GM12878 (cell line): ENCODE measurements around the gene DDIT3. TPM values are rescaled to one million over a fixed set of nuclear protein-coding genes. Genes with fewer than 3 reads are reported as not detected.
"Not testable (repeated sequence)": the region's sequence is repeated elsewhere in the genome, so short reads cannot be mapped to it uniquely, and the experiment has no call there.

Experiments used
- ATAC-seq: fragments of 200-7000 bp; cut with Tn5 transposase; 3 replicates; pipeline ENCODE4 v1.9.1; 2020; ENCODE audit warnings: mild to moderate bottlenecking, moderate library complexity
- BruUV-seq: library from RNA; stranded (reverse); fragments of 400-500 nt; replicated peaks from 2 replicates; lab custom pipeline; 2021; lab: Mats Ljungman, UMichigan
- CTCF ChIA-PET: fragments of 300-600 bp; sonication (Branson Sonifier 250); formaldehyde crosslinking; extraction: SDS; loops from one replicate; lab custom pipeline; 2021; ENCODE audit warnings: inconsistent platforms; lab: Yijun Ruan, JAX
- POLR2A ChIA-PET: fragments of 350-600 bp; formaldehyde crosslinking; extraction: SDS; loops from one replicate; lab custom pipeline; 2021; ENCODE audit warnings: inconsistent platforms; lab: Charles Lee
- RAD21 ChIA-PET: fragments of 300-600 bp; sonication (Branson Sonifier 250); formaldehyde crosslinking; loops from one replicate; lab custom pipeline; 2023; ENCODE audit warnings: antibody characterized with exemption; ENCODE audit not compliant: unreplicated experiment; lab: Charles Lee
- SMC1A ChIA-PET: fragments of 300-600 bp; sonication (Branson Sonifier 250); formaldehyde crosslinking; loops from one replicate; lab custom pipeline; 2023; ENCODE audit not compliant: unreplicated experiment, uncharacterized antibody; lab: Charles Lee
- DNase-seq: peaks from one replicate; pipeline ENCODE4 v3.0.0-alpha.2; 2011; ENCODE audit warnings: low read depth, low spot score
- FAIRE-seq: peaks from 3 replicates; lab custom pipeline; 2011; peaks lifted over from hg19 to GRCh38; lab: Jason Lieb, UNC
- H2AFZ ChIP-seq: 2 replicates; pipeline ENCODE4 v1.6.0; 2011; ENCODE audit warnings: low read depth, low read length, control low read depth; ENCODE audit not compliant: control insufficient read depth
- H3K27ac ChIP-seq: 2 replicates; pipeline ENCODE4 v1.5.1; 2011; ENCODE audit warnings: control low read depth; ENCODE audit not compliant: control insufficient read depth, insufficient read depth
- H3K27me3 ChIP-seq, 2 experiments: replicated peaks in 1 of 2; 2 replicates each; pipeline versions ENCODE4 v1.6.0 to v1.6.1; 2011; ENCODE audit warnings: low read length in 1 of 2; ENCODE audit not compliant: control insufficient read depth in 2 of 2, insufficient read depth in 2 of 2
- H3K36me3 ChIP-seq, 2 experiments: 2 replicates each; pipeline ENCODE4 v1.5.1; 2011; ENCODE audit warnings: low read length in 1 of 2; ENCODE audit not compliant: control insufficient read depth in 2 of 2, insufficient read depth in 2 of 2
- H3K4me1 ChIP-seq: 2 replicates; pipeline ENCODE4 v1.6.1; 2011; ENCODE audit warnings: mild to moderate bottlenecking, low read length, moderate library complexity, mixed read lengths; ENCODE audit not compliant: control insufficient read depth, insufficient read depth
- H3K4me2 ChIP-seq: 2 replicates; pipeline ENCODE4 v1.6.0; 2011; ENCODE audit warnings: control low read depth; ENCODE audit not compliant: control insufficient read depth, insufficient read depth
- H3K4me3 ChIP-seq: fragments of 200-600 bp; sonication (generic); 2 replicates; pipeline ENCODE4 v1.5.1; 2016
- H3K79me2 ChIP-seq: 2 replicates; pipeline ENCODE4 v1.6.0; 2011; ENCODE audit warnings: low read length; ENCODE audit not compliant: control insufficient read depth, insufficient read depth
- H3K9ac ChIP-seq: 2 replicates; pipeline ENCODE4 v1.8.0; 2011; ENCODE audit warnings: low read length, control low read depth, mixed read lengths; ENCODE audit not compliant: control insufficient read depth, insufficient read depth
- H3K9me3 ChIP-seq: replicated peaks from 3 replicates; pipeline ENCODE4 v1.5.1; 2011; ENCODE audit warnings: mild to moderate bottlenecking, low read length; ENCODE audit not compliant: control insufficient read depth, insufficient read depth
- H4K20me1 ChIP-seq: 2 replicates; pipeline ENCODE4 v1.6.0; 2011; ENCODE audit not compliant: control insufficient read depth, insufficient read depth
- BHLHE40 ChIP-seq, 2 experiments: fragments of 450-650 bp in 1 of 2; IDR thresholded peaks; 2 replicates each; pipeline ENCODE4 v1.6.1; 2011 to 2017; ENCODE audit warnings: low read depth in 2 of 2, borderline replicate concordance in 1 of 2, improper control_type of control experiment in 1 of 2, low read length in 1 of 2, mild to moderate bottlenecking in 1 of 2
- BMI1 ChIP-seq: fragments of 450-650 bp; IDR thresholded peaks from 2 replicates; pipeline ENCODE4 v1.6.1; 2016; ENCODE audit warnings: mild to moderate bottlenecking, moderate library complexity, borderline replicate concordance
- ETV6 ChIP-seq, 2 experiments: fragments of 450-650 bp in 1 of 2; IDR thresholded peaks in 1 of 2; conservative IDR thresholded peaks in 1 of 2; 2 replicates each; pipeline ENCODE4 v1.6.1; 2014; ENCODE audit warnings: antibody characterized with exemption in 1 of 2, borderline replicate concordance in 1 of 2, low read depth in 1 of 2, mild to moderate bottlenecking in 1 of 2, moderate library complexity in 1 of 2
- FOXM1 ChIP-seq: IDR thresholded peaks from 2 replicates; pipeline ENCODE4 v1.6.1; 2012; ENCODE audit warnings: low read depth, mild to moderate bottlenecking, inconsistent platforms, low read length, moderate library complexity
- MYB ChIP-seq: fragments of 150-350 bp; IDR thresholded peaks from 2 replicates; pipeline ENCODE4 v1.6.1; 2014; ENCODE audit warnings: mild to moderate bottlenecking, low read depth, low read length, borderline replicate concordance
- PBX3 ChIP-seq: IDR thresholded peaks from 2 replicates; pipeline ENCODE4 v1.6.1; 2011; ENCODE audit warnings: mild to moderate bottlenecking, low read depth, low read length, moderate library complexity; ENCODE audit not compliant: insufficient replicate concordance
- RELA ChIP-seq: fragments of 450-650 bp; IDR thresholded peaks from 2 replicates; pipeline ENCODE4 v1.8.0; 2014; ENCODE audit warnings: borderline replicate concordance; ENCODE audit not compliant: partially characterized antibody
- SMAD1 ChIP-seq: fragments of 450-650 bp; IDR thresholded peaks from 2 replicates; pipeline ENCODE4 v1.6.1; 2018; ENCODE audit warnings: mild to moderate bottlenecking, low read depth; ENCODE audit not compliant: partially characterized antibody
- TBL1XR1 ChIP-seq: IDR thresholded peaks from 2 replicates; pipeline ENCODE4 v1.6.1; 2012; ENCODE audit warnings: low read depth, low read length, improper control_type of control experiment
- ZBED1 ChIP-seq: IDR thresholded peaks from 2 replicates; pipeline ENCODE4 v1.6.1; 2016; ENCODE audit warnings: borderline replicate concordance
- ZNF217 ChIP-seq: fragments of 450-650 bp; IDR thresholded peaks from 2 replicates; pipeline ENCODE4 v1.6.1; 2017; ENCODE audit warnings: antibody characterized with exemption, mild to moderate bottlenecking
- ZNF274 ChIP-seq: IDR thresholded peaks from one replicate; pipeline ENCODE4 v1.8.0; 2011; ENCODE audit not compliant: insufficient read length, insufficient read depth
- WGBS: methylation state at CpG from one replicate; pipeline ENCODE4 v1.1.6; 2016; ENCODE audit warnings: low lambda C conversion rate; ENCODE audit not compliant: insufficient replicate concordance, insufficient coverage; ENCODE audit errors: missing lambda C conversion rate; 5-methylcytosine and 5-hydroxymethylcytosine counted together
- in situ Hi-C: fragments of 300-500 bp; cut with MboI; formaldehyde crosslinking; loops from 9 replicates; pipeline ENCODE4 v1.14.3; 2018; ENCODE audit warnings: mixed read lengths
- intact Hi-C: fragments of 100-400 bp; cut with micrococcal nuclease; formaldehyde crosslinking; loops from one replicate; pipeline ENCODE4 v1.14.2; 2022; ENCODE audit not compliant: unreplicated experiment
- polyA plus RNA-seq, 11 experiments: library from polyadenylated mRNA; depleted of rRNA in 4 of 11; unstranded in 6 of 11; stranded (reverse) in 5 of 11; fragments of >200 nt; fragmentation: Nextera tagmentation in 4 of 11; fragmentation: Illumina TruSeq in 1 of 11; extraction: Ambion mirVana in 4 of 11; extraction: Trizol in 1 of 11; gene quantifications; 1 replicate in 1 of 11; 2 replicates in 10 of 11; pipeline versions ENCODE4 v1.2.1 to v1.2.3, GENCODE V29; 2011 to 2016; ENCODE audit warnings: inconsistent platforms in 2 of 11, missing spikeins in 2 of 11, low read depth in 1 of 11
- total RNA-seq, 4 experiments: library from RNA; depleted of rRNA in 3 of 4; stranded (reverse); fragments of >200 nt in 3 of 4; fragmentation: Illumina TruSeq in 1 of 4; extraction: Trizol in 1 of 4; gene quantifications; 2 replicates each; pipeline versions ENCODE4 v1.2.1 to v1.2.3, GENCODE V29; 2013 to 2021

DDIT3 gene
- total and polyA plus RNA-seq, 10 of the 15 experiments (the other 5 are each of a cell fraction or from before 2014, with no cell fraction given) = 9.2 to 28.9 (median 15.5) TPM

DNA sequence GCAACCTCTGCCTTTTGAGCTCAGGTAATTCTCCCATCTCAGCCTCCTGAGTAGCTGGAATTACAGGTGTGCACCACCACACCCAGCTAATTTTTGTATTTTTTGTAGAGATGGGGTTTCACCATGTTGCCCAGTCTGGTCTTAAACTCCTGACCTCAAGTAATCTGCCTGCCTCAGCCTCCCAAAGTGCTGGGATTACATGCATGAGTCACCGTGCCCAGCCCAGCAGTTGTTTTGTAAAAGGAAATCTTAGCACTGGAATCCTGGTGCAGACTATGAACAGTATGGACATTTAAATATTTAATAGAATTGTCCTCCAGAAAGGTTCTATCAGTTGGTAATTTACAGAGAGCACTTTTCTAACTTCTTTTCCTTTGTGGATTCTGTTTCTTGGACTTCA is 40.8 kb upstream of the DDIT3 start:
- H3K4me3 ChIP-seq, ATAC-seq, RAD21 ChIA-PET, H3K36me3 ChIP-seq, DNase-seq, H3K27ac ChIP-seq, H3K9ac ChIP-seq, H2AFZ ChIP-seq, intact Hi-C loops, in situ Hi-C loops, H3K79me2 ChIP-seq, H3K27me3 ChIP-seq, H4K20me1 ChIP-seq, POLR2A ChIA-PET, FAIRE-seq, BruUV-seq, H3K9me3 ChIP-seq, H3K4me2 ChIP-seq, H3K4me1 ChIP-seq: not testable (repeated sequence)
- ChIA-PET CTCF (interaction anchor here (4.3 kb wide), 1 partner anchor 22 kb away, joined by 19 read pairs; no protein-coding TSS in a partner anchor), SMC1A (interaction anchor here (1.0 kb wide), 1 partner anchor 9 kb away, joined by 3 read pairs; no protein-coding TSS in a partner anchor)
- 92% methylated on average over 1 of the region's 1 CpG for WGBS

DNA sequence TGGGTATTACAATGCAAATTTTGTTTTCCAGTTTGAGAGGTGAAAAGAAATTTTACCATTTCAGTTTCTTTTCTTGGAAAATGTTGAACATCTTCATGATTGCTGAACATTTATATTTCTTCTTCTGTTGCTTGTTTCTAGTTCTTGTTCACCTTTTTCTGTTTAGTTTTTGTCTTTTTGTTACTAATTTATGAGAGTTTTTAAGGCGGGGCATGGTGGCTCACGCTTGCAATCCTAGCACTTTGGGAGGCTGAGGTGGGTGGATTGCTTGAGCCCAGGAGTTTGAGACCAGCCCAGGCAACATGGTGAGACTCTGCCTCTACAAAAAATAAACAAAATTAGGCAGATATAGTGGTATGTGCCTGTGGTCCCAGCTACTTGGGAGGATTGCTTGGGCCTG is 40.2 kb upstream of the DDIT3 start:
- H3K36me3 ChIP-seq = no peaks in the 10 kb centered on the region
- no peaks in the 10 kb centered on the region for H3K79me2 ChIP-seq
- H3K4me3 ChIP-seq = no peak overlapping the region
- no peaks in the 10 kb centered on the region for H4K20me1 ChIP-seq
- SMC1A ChIA-PET = interaction anchor here (1.0 kb wide), 1 partner anchor 8 kb away, joined by 3 read pairs; no protein-coding TSS in a partner anchor
- POLR2A ChIA-PET = no interaction called here
- in situ Hi-C loops = no loop called here
- no peaks in the 10 kb centered on the region for H3K27me3 ChIP-seq
- DNase-seq (no peak), ATAC-seq (no peak), FAIRE-seq (no peak)
- H2AFZ ChIP-seq = no peak overlapping the region
- H3K9ac ChIP-seq = no peak overlapping the region
- no TSS peak for BruUV-seq
- 34% methylated on average over 2 of the region's 2 CpGs for WGBS
- no peaks in the 10 kb centered on the region for H3K9me3 ChIP-seq
- CTCF ChIA-PET = interaction anchor here (4.3 kb wide), 1 partner anchor 22 kb away, joined by 19 read pairs; no protein-coding TSS in a partner anchor
- RAD21 ChIA-PET = no interaction called here
- H3K4me2 ChIP-seq = no peak overlapping the region
- H3K27ac ChIP-seq = no peak overlapping the region
- intact Hi-C loops = no loop called here
- no peak for TF ChIP-seq PBX3
- no peak for TF ChIP-seq FOXM1
- TF ChIP-seq SMAD1 = no peak
- TF ChIP-seq ETV6 (conservative IDR thresholded peaks at IDR 0.05 in 1 of 2, IDR thresholded peaks at IDR 0.05 in 1 of 2; ENCODE audit: borderline replicate concordance in 1 of 2, low read depth in 1 of 2) = no peak
- TF ChIP-seq BHLHE40 (IDR thresholded peaks at IDR 0.05; ENCODE audit: borderline replicate concordance in 1 of 2, low read depth in 2 of 2, low read length in 1 of 2) = no peak
- TF ChIP-seq MYB = no peak
- TF ChIP-seq BMI1 = no peak
- no peak for TF ChIP-seq ZNF217
- no peak for TF ChIP-seq TBL1XR1
- TF ChIP-seq ZNF274 = no peak
- TF ChIP-seq ZBED1 = no peak
- no peak for TF ChIP-seq RELA
- no peaks in the 10 kb centered on the region for H3K4me1 ChIP-seq
